ENCODE results near the gene VPS45.

- TF ChIP-seq EZH2 (IDR thresholded peaks at IDR 0.05; ENCODE audit: insufficient read depth, poor library complexity, severe bottlenecking) = no peak
- TF ChIP-seq EZH2phosphoT487 (IDR thresholded peaks at IDR 0.05; ENCODE audit: insufficient read depth, low read depth) = no peak
Measured at GRCh38 chr1:150093805-150094204, 26.2 kb downstream of the VPS45 start.
